Rectal smooth muscle tissue (tissue), 1 donor: ENCODE measurements around the gene ENAM.

Source experiments
- H3K27ac ChIP-seq: one replicate; pipeline ENCODE4 v1.7.0; 2013; ENCODE audit warnings: low read depth, low read length, inconsistent platforms
- H3K27me3 ChIP-seq: one replicate; pipeline ENCODE4 v1.7.0; 2013; ENCODE audit warnings: low read length; ENCODE audit not compliant: control insufficient read depth, insufficient read depth
- H3K36me3 ChIP-seq: one replicate; pipeline ENCODE4 v1.7.0; 2013; ENCODE audit warnings: low read length; ENCODE audit not compliant: control insufficient read depth, insufficient read depth
- H3K4me1 ChIP-seq: one replicate; pipeline ENCODE4 v1.7.0; 2013; ENCODE audit warnings: low read length; ENCODE audit not compliant: control insufficient read depth, insufficient read depth
- H3K4me3 ChIP-seq: one replicate; pipeline ENCODE4 v1.7.0; 2013; ENCODE audit warnings: low read length
- H3K9ac ChIP-seq: one replicate; pipeline ENCODE4 v1.7.0; 2013; ENCODE audit warnings: low read length

The ENAM gene, protein sequence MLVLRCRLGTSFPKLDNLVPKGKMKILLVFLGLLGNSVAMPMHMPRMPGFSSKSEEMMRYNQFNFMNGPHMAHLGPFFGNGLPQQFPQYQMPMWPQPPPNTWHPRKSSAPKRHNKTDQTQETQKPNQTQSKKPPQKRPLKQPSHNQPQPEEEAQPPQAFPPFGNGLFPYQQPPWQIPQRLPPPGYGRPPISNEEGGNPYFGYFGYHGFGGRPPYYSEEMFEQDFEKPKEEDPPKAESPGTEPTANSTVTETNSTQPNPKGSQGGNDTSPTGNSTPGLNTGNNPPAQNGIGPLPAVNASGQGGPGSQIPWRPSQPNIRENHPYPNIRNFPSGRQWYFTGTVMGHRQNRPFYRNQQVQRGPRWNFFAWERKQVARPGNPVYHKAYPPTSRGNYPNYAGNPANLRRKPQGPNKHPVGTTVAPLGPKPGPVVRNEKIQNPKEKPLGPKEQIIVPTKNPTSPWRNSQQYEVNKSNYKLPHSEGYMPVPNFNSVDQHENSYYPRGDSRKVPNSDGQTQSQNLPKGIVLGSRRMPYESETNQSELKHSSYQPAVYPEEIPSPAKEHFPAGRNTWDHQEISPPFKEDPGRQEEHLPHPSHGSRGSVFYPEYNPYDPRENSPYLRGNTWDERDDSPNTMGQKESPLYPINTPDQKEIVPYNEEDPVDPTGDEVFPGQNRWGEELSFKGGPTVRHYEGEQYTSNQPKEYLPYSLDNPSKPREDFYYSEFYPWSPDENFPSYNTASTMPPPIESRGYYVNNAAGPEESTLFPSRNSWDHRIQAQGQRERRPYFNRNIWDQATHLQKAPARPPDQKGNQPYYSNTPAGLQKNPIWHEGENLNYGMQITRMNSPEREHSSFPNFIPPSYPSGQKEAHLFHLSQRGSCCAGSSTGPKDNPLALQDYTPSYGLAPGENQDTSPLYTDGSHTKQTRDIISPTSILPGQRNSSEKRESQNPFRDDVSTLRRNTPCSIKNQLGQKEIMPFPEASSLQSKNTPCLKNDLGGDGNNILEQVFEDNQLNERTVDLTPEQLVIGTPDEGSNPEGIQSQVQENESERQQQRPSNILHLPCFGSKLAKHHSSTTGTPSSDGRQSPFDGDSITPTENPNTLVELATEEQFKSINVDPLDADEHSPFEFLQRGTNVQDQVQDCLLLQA

GRCh38 chr4:70628444-70628843 is at the start of gene ENAM:
Gene ENAM (plus strand): TSS chr4:70628744. CDS start chr4:70629501, 757 bp downstream.
- Histone ChIP-seq H3K9ac (no peak within 1 kb of the TSS), H3K36me3 (no peaks in the 10 kb centered on the region), H3K4me1 (no peaks in the 10 kb centered on the region), H3K27me3 (no peaks in the 10 kb centered on the region), H3K27ac (no peak within 1 kb of the TSS), H3K4me3 (no peak within 1 kb of the TSS)

DNA sequence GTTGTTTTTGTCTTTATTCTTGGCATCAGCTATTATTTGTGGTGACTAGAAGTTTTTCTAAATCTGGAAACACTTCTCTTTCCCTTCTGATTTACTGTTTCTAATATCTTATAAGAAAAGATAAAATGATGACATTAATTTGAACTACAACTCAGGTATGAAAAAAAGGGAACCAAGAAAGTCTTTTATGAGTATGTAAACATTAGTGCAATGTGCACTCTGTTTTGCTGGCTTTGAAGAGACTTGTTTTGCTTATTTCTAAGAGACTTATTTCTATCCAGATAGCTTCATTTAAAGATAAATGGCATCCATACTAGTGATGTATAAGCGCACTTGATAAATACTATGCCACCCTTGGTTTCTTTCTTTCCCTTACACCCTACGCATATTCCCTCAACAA is 46.6 kb upstream of the ENAM start:
- Histone ChIP-seq H3K36me3 (no peaks in the 10 kb centered on the region), H3K9ac (no peak overlapping the region), H3K4me3 (no peak overlapping the region), H3K27me3 (no peaks in the 10 kb centered on the region), H3K27ac (no peak overlapping the region), H3K4me1 (no peaks in the 10 kb centered on the region)

DNA sequence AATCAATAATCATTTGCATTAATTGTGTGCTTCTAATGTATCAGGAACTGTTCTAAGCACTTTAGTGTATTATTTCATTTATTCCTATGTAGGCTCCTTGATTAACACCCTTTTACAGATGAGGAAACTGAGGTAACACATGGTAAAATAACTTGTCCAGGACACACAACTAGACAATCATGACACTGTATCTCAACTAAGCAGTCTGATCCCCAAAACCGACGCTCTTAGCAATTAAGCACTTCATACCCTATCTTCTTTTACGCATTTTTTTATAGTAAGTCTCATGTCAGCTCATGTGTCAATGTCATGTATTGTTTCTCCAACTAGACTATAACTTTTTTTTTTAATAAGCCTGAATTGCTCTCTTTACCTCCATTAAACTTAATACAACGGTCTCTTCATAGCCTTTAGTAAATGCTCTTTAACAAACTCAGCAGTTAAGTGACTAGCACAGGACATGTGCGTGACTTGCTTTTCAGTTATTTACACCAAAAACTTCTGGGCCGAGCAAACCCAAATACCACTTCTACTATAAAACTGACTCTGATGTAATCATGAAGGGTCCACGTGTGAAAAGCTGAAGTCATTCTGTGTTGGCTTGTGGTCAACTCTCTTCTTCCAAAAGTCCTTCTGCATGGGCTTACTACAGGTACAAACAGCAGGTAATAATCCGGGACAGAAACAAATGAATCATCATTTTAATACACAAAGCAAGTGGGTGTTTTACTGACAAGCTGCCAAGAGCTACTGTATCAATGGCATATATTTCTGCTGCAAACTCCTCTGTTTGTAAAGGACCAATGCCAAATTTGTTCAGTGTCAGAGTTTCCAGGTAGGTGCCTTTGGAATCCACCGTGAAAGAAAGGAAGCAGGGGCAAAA is 44.4 kb upstream of the ENAM start:
- Histone ChIP-seq H3K9ac (no peak overlapping the region), H3K27ac (no peak overlapping the region), H3K4me1 (no peaks in the 10 kb centered on the region), H3K36me3 (no peaks in the 10 kb centered on the region), H3K4me3 (no peak overlapping the region), H3K27me3 (no peaks in the 10 kb centered on the region)

- H3K4me1 ChIP-seq: no peaks in the 10 kb centered on the region
- no peak overlapping the region for H3K9ac ChIP-seq
- H3K36me3 ChIP-seq: no peaks in the 10 kb centered on the region
- no peak overlapping the region for H3K4me3 ChIP-seq
- H3K27me3 ChIP-seq: no peaks in the 10 kb centered on the region
- H3K27ac ChIP-seq: no peak overlapping the region
Observed at GRCh38 chr4:70586841-70587240, 41.7 kb upstream of the ENAM start.

GRCh38 chr4:70589785-70590184 is 38.8 kb upstream of the ENAM start:
- no peaks in the 10 kb centered on the region for H3K4me1 ChIP-seq
- H3K9ac ChIP-seq: no peak overlapping the region
- no peaks in the 10 kb centered on the region for H3K36me3 ChIP-seq
- H3K4me3 ChIP-seq: no peak overlapping the region
- no peak overlapping the region for H3K27ac ChIP-seq
- no peaks in the 10 kb centered on the region for H3K27me3 ChIP-seq

- H3K27me3 ChIP-seq: no peaks in the 10 kb centered on the region
- H3K9ac ChIP-seq: no peak within 1 kb of the TSS
- no peaks in the 10 kb centered on the region for H3K36me3 ChIP-seq
- H3K4me3 ChIP-seq: no peak within 1 kb of the TSS
- no peak within 1 kb of the TSS for H3K27ac ChIP-seq
- no peaks in the 10 kb centered on the region for H3K4me1 ChIP-seq
Observed at GRCh38 chr4:70591955-70592582, 36.5 kb upstream of the ENAM start, which contains the start of gene AMBN. Gene AMBN (plus strand): TSS chr4:70592256. CDS start chr4:70592359, 103 bp downstream.

DNA sequence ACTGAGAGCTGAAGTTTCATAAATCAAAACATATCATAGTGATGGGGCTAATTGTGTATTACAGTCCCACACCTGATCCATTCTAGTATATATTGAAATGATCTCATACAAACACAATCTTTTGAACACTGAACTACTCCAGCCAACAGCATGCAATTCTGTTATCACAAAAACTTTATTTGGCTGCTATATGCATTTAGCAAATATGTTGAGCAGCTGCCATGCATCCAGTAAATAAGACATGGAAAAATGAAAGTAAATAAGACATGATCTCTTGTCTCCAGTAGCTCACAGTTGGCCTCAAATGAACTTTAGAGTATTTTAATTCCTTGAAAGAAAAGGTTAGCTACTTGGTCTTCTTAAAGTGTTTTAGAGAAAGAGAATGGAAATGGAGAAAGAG is 34.3 kb upstream of the ENAM start:
- Histone ChIP-seq H3K27ac (no peak overlapping the region), H3K36me3 (no peaks in the 10 kb centered on the region), H3K9ac (no peak overlapping the region), H3K4me3 (no peak overlapping the region), H3K4me1 (no peaks in the 10 kb centered on the region), H3K27me3 (no peaks in the 10 kb centered on the region)

DNA sequence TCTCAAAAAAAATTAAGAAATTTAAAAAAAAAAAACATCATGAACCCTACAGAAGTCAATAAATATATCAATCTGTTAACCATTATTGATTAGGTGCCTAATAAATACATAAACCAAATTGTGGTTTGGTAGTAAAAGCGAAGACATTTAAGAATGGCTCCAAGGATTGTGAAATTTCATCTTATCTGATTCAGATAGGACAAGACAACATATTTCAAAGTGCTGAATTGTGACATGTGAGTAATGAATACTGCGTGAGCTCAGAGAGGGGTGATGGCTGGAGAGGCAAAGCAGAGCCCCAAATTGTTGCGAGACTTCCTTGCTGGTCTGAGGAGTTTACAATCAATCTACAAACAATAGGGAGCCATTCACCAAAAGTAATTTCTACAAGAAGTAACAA is 28.2 kb upstream of the ENAM start:
- H3K36me3 ChIP-seq: no peaks in the 10 kb centered on the region
- H3K4me1 ChIP-seq: no peaks in the 10 kb centered on the region
- H3K9ac ChIP-seq: no peak overlapping the region
- no peaks in the 10 kb centered on the region for H3K27me3 ChIP-seq
- H3K4me3 ChIP-seq: no peak overlapping the region
- no peak overlapping the region for H3K27ac ChIP-seq

DNA sequence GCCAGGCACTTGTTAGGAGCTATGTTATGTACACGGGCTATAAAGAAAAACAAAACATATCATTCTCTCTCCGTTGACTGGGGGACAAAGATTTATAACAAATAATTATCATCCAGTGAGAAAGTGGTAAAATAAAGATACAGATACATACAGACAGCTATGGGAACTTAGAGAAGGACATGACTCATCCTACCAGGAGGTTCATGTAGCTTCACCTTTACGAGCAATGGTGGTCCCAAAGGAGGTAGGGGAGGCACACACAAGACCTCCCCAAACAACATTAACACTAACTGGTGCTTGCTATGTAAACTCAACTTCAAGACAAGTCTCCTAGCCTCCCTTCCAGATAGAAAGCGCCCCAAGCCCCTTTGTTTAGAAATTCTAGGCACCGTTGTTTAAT is 27.6 kb upstream of the ENAM start:
- Histone ChIP-seq H3K27ac (no peak overlapping the region), H3K9ac (no peak overlapping the region), H3K4me1 (no peaks in the 10 kb centered on the region), H3K27me3 (no peaks in the 10 kb centered on the region), H3K36me3 (no peaks in the 10 kb centered on the region), H3K4me3 (no peak overlapping the region)

GRCh38 chr4:70601422-70602039 is 27.0 kb upstream of the ENAM start:
- no peaks in the 10 kb centered on the region for H3K27me3 ChIP-seq
- no peak overlapping the region for H3K9ac ChIP-seq
- no peaks in the 10 kb centered on the region for H3K36me3 ChIP-seq
- no peaks in the 10 kb centered on the region for H3K4me1 ChIP-seq
- H3K27ac ChIP-seq: no peak overlapping the region
- no peak overlapping the region for H3K4me3 ChIP-seq

- Histone ChIP-seq H3K27ac (no peak overlapping the region), H3K4me1 (no peaks in the 10 kb centered on the region), H3K36me3 (no peaks in the 10 kb centered on the region), H3K4me3 (no peak overlapping the region), H3K9ac (no peak overlapping the region), H3K27me3 (no peaks in the 10 kb centered on the region)
Observed at GRCh38 chr4:70603856-70604255, 24.7 kb upstream of the ENAM start.
